Adipose tissue (tissue), 3 donors: Measurements from ENCODE around the gene GRIK3. TPM values are rescaled to one million over a fixed set of nuclear protein-coding genes. Genes with fewer than 3 reads are reported as not detected.

Experiments used
- H3K27ac ChIP-seq: one replicate; pipeline ENCODE4 v1.5.1; 2013; ENCODE audit warnings: low read depth, low read length
- WGBS, 3 donors: extraction: QIAGEN DNeasy Blood & Tissue Kit; methylation state at CpG; one replicate each; pipeline ENCODE4 v1.1.7; 2013; 5-methylcytosine and 5-hydroxymethylcytosine counted together
- polyA plus RNA-seq, 3 donors: library from polyadenylated mRNA; stranded (reverse); fragments of 200-250 nt; gene quantifications; one replicate each; pipeline ENCODE4 v1.2.3, GENCODE V29; 2013
- donor health status: healthy with polysubstance abuse.
- donor health status: Bipolar disorder and iron deficiency.
- donor health status: healthy.

GRIK3 gene
- polyA plus RNA-seq, 3 donors = 0.10 to 0.22 (median 0.12) TPM

GRCh38 chr1:36754366-36754765 lies 279.9 kb downstream of the GRIK3 start:
- no peak overlapping the region for H3K27ac ChIP-seq
- WGBS, 3 donors = 88 to 92% (median 88%) methylated on average over 1 of the region's 1 CpG

- WGBS, 3 donors = 67 to 84% (median 76%) methylated on average over 7 of the region's 7 CpGs
These were observed 280.9 kb downstream of the GRIK3 start for GRCh38 chr1:36753451-36753850.

GRCh38 chr1:36752891-36753361 lies 281.4 kb downstream of the GRIK3 start:
- WGBS, 3 donors = 38 to 57% (median 53%) methylated on average over 6 of the region's 6 CpGs
- H3K27ac ChIP-seq = no peak overlapping the region

More at GRCh38 chr1:36753451-36753850, 280.9 kb downstream of the GRIK3 start:
- no peak overlapping the region for H3K27ac ChIP-seq

- no peak overlapping the region for H3K27ac ChIP-seq
- 67 to 75% (median 70%) methylated on average over 2 of the region's 2 CpGs for WGBS, 3 donors
These were observed 281.9 kb downstream of the GRIK3 start for GRCh38 chr1:36752431-36752830.

GRCh38 chr1:36751525-36751924 lies 282.8 kb downstream of the GRIK3 start:
- WGBS, 3 donors = 73 to 91% (median 84%) methylated on average over 4 of the region's 4 CpGs
- no peak overlapping the region for H3K27ac ChIP-seq

GRCh38 chr1:36748466-36748865 lies 285.8 kb downstream of the GRIK3 start:
- WGBS, 3 donors = 78 to 84% (median 83%) methylated on average over 7 of the region's 7 CpGs
- H3K27ac ChIP-seq = no peak overlapping the region
